HG03045 (cell line): ENCODE results near the gene USP6NL.
A peak's percentile ranks its signal among the peaks of the same experiment; 100 is the strongest.

Experiments
- ATAC-seq: cut with Tn5 transposase; IDR thresholded peaks from one replicate; pipeline ENCODE4 v1.9.1; 2021; ENCODE audit warnings: mild to moderate bottlenecking, moderate library complexity; ENCODE audit not compliant: unreplicated experiment

Gene USP6NL

GRCh38 chr10:11617233-11617632 is 5.8 kb upstream of the USP6NL start:
- no peak for ATAC-seq

GRCh38 chr10:11616021-11616420 is 4.6 kb upstream of the USP6NL start:
- no peak for ATAC-seq

DNA sequence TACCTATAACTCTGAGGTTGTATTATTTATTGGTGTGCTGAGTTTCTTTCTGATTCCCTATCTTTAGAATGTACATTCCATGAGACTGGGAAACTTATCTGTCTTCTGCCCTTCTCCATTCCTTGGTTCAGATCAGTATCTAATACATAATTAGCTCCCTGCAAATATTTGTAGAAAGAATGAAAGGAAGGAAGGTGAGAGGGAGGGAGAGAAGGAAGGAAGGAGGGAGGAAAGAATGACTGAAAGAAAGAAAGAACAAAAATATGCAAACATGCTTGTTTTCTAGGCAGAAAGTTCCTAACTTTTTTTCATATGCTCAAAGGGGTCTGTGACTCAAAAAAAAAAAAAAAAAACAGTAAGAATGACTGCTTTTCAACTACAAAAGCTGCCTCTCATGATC is 3.9 kb upstream of the USP6NL start:
- ATAC-seq, result no peak

DNA sequence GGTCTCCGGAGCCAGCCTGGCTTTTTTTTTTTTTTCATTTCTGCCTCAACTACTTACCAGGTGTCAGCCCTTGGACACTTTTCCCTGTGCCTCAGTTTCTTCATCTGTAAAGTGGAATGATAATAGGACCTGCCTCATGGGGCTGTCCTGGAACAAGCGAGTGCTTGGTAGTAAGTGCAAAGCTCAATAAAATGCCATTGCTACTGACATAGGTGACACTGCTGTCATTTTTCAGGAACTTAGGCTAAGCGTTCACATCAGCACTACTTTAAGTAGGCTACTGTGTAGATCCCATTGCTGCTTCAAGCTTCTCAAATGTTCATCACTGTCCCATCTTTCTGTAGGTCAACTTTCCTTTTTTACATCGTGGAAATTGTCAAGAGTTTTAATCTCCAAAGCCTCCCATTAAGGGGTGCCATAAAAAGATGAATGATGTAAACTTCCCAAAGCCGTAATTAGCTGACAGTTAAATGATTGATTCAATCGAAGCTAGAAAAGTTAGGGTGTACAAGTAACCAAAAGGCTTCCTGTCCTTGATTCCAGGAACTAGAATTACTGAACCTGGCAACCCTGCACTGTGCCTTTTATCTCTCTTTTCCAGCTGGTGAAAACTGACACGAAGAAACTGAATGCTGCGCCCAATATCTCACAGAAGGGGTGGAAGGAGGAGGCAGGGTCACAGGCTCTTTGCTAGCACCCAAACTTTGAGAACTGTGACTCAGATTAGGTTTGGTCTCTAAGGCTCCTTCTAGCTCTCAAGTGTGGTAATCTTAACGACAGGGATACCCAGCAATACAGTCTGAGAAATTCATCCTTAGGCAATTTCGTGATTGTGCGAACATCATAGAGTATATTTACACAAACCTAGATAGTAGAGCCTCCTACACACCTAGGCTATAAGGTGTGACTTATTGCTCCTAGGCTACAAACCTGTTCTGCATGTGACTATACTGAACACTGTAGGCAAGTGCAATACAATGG is 861 bp upstream of the USP6NL start:
- ATAC-seq, result peak; percentile 0

DNA sequence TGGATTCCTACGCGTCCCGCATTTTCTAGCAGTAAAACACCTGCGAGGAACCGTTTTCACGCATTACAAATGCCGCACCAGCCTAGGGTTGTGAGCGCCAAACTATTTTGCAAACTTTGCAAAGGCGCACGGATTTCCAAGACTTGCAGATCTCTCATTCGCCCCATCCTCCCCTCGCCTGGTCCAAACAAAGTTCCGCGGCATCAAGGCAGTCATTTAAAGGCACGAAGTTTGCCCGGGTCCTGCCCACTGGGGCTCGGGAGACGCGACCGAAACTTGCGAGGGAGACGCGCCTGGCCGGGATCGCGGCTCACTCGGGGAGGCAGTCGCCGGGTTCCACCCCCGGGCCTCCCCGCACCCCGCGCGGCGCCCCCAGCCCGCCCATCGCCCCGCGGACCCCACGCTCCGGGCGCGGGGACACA is 613 bp downstream of the USP6NL start:
- ATAC-seq, result peak; percentile 10

DNA sequence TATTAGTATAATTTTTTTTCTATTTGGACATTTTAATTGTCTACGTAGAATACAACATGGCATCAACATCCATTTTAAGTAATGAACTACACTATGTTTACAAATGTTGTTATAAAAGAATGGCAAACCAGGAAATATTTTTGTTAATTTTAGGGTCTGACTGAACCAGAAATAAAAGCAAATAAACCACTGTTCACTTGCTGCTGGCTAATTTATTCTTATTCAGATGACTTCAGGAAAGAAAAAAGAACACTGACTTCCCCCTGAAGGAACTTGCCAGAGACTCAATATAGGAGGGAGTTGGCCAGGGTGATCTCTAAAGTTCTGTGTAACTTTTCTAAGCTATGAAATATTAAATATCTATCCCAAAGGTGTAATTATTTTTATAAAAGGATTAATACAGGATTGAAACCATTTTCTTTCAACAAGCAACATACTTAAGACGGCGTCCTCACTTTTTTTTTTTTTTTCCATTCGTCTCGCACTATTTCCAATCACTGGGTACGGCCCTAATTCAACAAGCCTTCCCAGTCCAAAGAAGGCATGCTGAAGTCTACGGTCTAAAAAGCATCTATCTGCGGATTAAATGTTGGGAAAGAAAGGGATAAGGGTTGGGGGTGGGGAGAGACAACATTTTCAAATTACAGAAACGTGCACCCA is 1.2 kb downstream of the USP6NL start:
- no peak for ATAC-seq

DNA sequence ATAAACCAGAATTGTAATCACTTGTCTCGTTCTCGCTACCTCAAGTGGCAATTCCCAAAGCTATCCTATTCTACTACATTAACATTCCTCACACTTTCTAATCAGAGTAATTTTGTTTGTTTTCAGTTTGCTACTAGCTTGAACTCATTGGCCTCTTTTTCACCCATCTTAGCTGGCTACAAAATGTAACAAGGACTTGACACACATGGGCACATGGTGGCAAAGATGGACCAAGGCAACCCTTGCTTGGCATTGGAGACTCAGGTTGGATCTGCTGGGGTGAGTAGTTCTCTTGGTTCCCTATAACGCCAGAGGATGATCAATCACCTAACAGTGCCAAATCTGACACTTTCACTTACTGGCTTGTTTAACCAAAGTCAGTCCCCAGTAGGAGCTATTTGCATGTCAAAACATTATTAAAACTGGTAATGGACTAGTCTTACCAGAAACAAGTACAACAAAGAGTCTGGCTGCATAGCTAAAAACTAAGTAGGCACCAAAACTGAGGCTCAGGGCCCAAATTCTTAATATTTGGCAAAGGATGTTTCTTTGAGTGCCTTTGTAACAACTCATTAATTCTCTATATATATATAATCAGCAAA is 1.9 kb downstream of the USP6NL start:
- no peak for ATAC-seq

- ATAC-seq, result no peak
Measured at GRCh38 chr10:11609052-11609451, 2.4 kb downstream of the USP6NL start.

- no peak for ATAC-seq
Measured at GRCh38 chr10:11608159-11609013, 3.1 kb downstream of the USP6NL start.

GRCh38 chr10:11605807-11606408 is 5.5 kb downstream of the USP6NL start:
- no peak for ATAC-seq

- no peak for ATAC-seq
Measured at GRCh38 chr10:11604865-11605650, 6.4 kb downstream of the USP6NL start.

GRCh38 chr10:11603741-11604140 is 7.7 kb downstream of the USP6NL start:
- ATAC-seq, result no peak

DNA sequence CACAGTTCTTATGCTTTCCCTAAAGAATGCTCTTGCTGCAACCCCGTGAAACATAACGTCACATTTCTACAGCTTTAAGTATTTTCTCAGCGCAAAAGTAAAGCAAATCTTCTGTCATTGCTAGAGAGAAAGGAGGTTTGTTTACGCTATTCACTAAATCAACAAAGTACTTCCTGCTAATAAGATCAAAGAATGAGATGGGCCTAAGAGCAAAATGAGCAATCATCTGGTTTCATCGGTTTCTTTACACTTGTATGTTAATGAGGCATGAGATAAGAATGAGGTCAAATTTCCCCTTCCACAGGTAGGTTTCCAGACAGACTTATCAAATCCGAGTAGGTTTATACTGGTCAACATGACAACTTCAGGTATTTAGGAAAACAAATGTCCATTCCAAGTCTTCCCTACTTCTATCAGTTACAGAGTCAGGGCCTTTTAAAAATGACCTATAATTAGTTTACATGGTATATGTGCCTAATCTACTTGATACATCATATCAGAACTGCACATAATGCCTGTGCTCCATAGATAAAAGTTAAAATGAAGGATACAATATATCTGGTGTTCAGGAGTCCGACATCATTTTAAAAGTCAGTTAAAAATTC is 8.4 kb downstream of the USP6NL start:
- no peak for ATAC-seq

DNA sequence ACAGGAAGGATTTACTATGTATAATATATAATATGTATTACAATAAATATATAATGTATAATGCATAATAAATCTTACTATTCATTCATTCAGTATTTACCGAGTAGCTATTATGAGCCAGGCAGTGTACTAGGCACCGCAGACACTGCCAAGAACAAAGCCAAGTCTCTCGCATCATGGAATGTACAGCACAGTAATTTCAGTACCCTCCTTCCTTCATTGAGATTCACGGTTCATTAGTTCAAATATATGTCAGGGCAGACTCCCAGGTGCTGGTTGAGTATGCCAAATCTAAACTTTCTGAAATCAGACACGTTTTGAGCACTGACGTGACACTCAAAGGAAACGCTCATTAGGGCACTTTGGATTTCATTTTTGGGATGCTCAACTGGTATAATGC is 9.1 kb downstream of the USP6NL start:
- ATAC-seq, result no peak

- no peak for ATAC-seq
Measured at GRCh38 chr10:11601670-11602069, 9.8 kb downstream of the USP6NL start.

GRCh38 chr10:11600280-11600679 is 11.2 kb downstream of the USP6NL start:
- ATAC-seq, result no peak

DNA sequence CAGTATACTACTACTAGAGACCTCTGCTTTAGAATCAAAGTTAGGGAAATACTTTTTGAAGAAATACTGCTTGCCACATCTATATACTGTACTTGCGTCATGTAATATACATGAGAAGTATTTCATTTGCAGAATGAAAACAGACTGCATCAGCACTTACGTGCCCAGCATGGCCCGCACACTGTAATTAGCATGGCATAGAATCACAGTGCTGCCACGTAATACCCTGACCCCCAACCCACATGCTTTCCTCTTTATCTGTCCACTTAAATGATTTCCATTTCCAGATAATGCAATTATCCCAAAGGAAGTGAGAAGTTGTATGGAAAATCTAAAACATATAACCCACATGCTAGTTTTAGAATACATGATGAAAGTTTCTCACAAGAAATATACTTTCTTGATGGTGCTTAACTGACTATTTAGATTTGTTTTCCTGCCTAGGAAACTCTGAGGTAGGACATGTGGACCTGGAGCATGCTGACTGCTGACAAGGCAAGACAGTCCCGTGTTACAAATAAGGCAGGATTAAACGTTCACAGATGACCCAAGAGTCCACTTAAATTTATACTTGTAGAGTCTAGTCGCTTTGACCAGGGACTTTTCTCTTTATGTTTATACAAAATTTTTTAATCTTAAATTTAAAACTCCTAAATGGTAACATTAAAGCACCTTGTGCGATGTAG is 12.6 kb downstream of the USP6NL start:
- ATAC-seq, result no peak

DNA sequence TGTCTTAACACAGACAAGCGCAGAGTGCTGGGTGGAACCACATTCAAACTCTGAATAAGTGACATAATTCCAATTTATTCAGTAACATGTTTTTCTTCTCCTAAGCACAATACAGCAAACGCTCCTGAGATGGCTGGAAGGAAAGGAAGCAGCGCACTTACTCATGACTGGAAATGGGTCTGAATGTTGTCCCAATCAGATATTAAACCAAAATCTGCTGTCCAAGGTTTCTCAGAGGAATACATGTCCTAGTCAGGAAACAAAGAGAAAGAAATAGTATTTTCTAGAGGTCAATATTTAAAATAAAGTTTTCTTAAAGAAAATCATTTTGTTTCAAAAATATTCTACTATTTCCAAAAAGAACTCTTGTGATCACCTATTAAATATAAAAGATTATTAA is 14.0 kb downstream of the USP6NL start:
- no peak for ATAC-seq

DNA sequence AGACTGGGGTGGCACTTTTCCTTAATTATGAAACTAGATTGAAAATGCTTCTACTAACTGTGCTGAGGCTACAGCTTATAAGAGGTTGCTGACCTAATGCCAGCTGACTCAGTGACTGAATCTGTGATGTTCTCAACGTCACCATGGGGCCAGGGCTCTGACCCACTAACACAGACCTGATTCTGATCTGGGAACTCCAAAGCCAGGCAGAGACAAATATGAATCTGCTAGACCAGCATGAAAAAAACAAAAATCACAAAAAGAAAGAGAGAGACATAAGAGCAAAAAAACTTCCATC is 16.1 kb downstream of the USP6NL start:
- ATAC-seq, result no peak
